Esophagus squamous epithelium (tissue), 4 donors: ENCODE data around the gene AVEN.

Source experiments
- POLR2A ChIP-seq, 4 donors: fragments of 450-650 bp; IDR thresholded peaks; one replicate each; pipeline ENCODE4 v1.6.1; 2017; ENCODE audit warnings: antibody characterized with exemption in 4 of 4, mild to moderate bottlenecking in 4 of 4, moderate library complexity in 3 of 4
- TF ChIP-seq, protein P1 (sequence below), 6 experiments: fragments of 450-650 bp in 4 of 6; fragments of 200-600 bp in 2 of 6; sonication (generic) in 2 of 6; IDR thresholded peaks; one replicate each; pipeline ENCODE4 v1.5.1; 2016 to 2019; ENCODE audit warnings: antibody characterized with exemption in 6 of 6, mild to moderate bottlenecking in 4 of 6, moderate library complexity in 4 of 6

DNA sequence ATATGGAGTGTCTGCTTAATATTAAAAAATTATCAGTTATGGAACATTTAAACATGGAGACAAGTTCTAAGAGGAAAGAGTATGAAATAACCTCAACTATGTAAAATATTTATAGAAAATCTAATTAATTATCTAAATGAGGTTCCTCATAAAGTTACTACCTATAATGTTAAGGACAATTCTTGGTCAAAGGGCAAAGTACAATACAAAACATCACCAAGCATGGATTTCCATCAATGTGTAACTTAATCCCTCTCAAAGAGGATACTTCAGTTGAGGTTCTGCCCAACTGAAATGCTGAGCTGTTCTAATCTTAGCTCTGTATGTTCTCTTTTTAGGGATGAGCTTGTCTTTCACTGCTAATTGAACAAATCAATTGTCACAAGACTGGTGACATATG, 126.7 kb downstream of the AVEN start:
- TF ChIP-seq, protein P1, sequence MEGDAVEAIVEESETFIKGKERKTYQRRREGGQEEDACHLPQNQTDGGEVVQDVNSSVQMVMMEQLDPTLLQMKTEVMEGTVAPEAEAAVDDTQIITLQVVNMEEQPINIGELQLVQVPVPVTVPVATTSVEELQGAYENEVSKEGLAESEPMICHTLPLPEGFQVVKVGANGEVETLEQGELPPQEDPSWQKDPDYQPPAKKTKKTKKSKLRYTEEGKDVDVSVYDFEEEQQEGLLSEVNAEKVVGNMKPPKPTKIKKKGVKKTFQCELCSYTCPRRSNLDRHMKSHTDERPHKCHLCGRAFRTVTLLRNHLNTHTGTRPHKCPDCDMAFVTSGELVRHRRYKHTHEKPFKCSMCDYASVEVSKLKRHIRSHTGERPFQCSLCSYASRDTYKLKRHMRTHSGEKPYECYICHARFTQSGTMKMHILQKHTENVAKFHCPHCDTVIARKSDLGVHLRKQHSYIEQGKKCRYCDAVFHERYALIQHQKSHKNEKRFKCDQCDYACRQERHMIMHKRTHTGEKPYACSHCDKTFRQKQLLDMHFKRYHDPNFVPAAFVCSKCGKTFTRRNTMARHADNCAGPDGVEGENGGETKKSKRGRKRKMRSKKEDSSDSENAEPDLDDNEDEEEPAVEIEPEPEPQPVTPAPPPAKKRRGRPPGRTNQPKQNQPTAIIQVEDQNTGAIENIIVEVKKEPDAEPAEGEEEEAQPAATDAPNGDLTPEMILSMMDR (IDR thresholded peaks at IDR 0.05), result no peak
- TF ChIP-seq POLR2A (IDR thresholded peaks at IDR 0.05), result no peak
